Measurements from ENCODE around the gene ARHGEF28.

ARHGEF28 gene

GRCh38 chr5:73777192-73777591, 151.2 kb downstream of the ARHGEF28 start:
- 100% methylated on average over 1 of the region's 2 CpGs for WGBS
- no peaks in the 10 kb centered on the region for H3K4me1 ChIP-seq (ENCODE audit: control insufficient read depth, insufficient read depth, low read depth, low read length)
- no peak overlapping the region for H4K91ac ChIP-seq (ENCODE audit: low read length)
- no peak overlapping the region for H3K14ac ChIP-seq (ENCODE audit: low read length in 2 of 2)
- no peak overlapping the region for H3K4me2 ChIP-seq (ENCODE audit: low read length, poor library complexity, severe bottlenecking)
- peaks cover 27% of the 10 kb centered on the region for H3K79me1 ChIP-seq (replicated peaks; ENCODE audit: low read length, poor library complexity, severe bottlenecking)
- H3K9me3 ChIP-seq (ENCODE audit: control insufficient read depth, low read length) = no peaks in the 10 kb centered on the region
- no peak overlapping the region for H3K4me3 ChIP-seq (ENCODE audit: insufficient read depth in 1 of 2, low read depth in 1 of 2, low read length in 2 of 2)
- no peak overlapping the region for H2BK15ac ChIP-seq (ENCODE audit: low read depth, poor library complexity, severe bottlenecking)
- no peak overlapping the region for H2BK12ac ChIP-seq (ENCODE audit: low read length in 2 of 2)
- no peak overlapping the region for H3K27ac ChIP-seq (ENCODE audit: low read length, poor library complexity, severe bottlenecking)
- peaks cover 0 to 29% of the 10 kb centered on the region in 2 experiments for H3K36me3 ChIP-seq (ENCODE audit: control insufficient read depth in 1 of 2, insufficient read depth in 2 of 2, low read depth in 1 of 2, low read length in 2 of 2)
- no peak overlapping the region for H3K4ac ChIP-seq (ENCODE audit: low read depth in 1 of 2, low read length in 2 of 2)
- no peak for DNase-seq
- H2AK5ac ChIP-seq (ENCODE audit: low read length, severe bottlenecking) = no peak overlapping the region
- no peaks in the 10 kb centered on the region for H3K27me3 ChIP-seq (ENCODE audit: control insufficient read depth in 1 of 2, insufficient read depth in 1 of 2, low read length in 2 of 2)
- no peak overlapping the region for H2AFZ ChIP-seq (ENCODE audit: low read depth, low read length)
- H3K23ac ChIP-seq (ENCODE audit: low read length in 2 of 2) = no peak overlapping the region
- H2BK120ac ChIP-seq (ENCODE audit: low read depth, low read length) = no peak overlapping the region
- H2BK5ac ChIP-seq (ENCODE audit: low read depth, low read length, poor library complexity, severe bottlenecking) = no peak overlapping the region
- H3K18ac ChIP-seq (ENCODE audit: low read depth in 1 of 2, low read length in 2 of 2) = no peak overlapping the region
- H3K9ac ChIP-seq (ENCODE audit: low read length) = no peak overlapping the region
- H4K8ac ChIP-seq (ENCODE audit: low read length) = no peak overlapping the region

GRCh38 chr5:73780302-73781080, 154.5 kb downstream of the ARHGEF28 start:
- no peak overlapping the region for H2AK5ac ChIP-seq (ENCODE audit: low read length, severe bottlenecking)
- no peaks in the 10 kb centered on the region for H3K27me3 ChIP-seq (ENCODE audit: control insufficient read depth in 1 of 2, insufficient read depth in 1 of 2, low read length in 2 of 2)
- no peak overlapping the region for H3K23ac ChIP-seq (ENCODE audit: low read length in 2 of 2)
- no peak overlapping the region for H3K9ac ChIP-seq (ENCODE audit: low read length)
- DNase-seq = no peak
- no peak overlapping the region for H2BK12ac ChIP-seq (ENCODE audit: low read length in 2 of 2)
- H3K4me1 ChIP-seq (ENCODE audit: control insufficient read depth, insufficient read depth, low read depth, low read length) = peaks cover 1% of the 10 kb centered on the region
- no peak overlapping the region for H3K18ac ChIP-seq (ENCODE audit: low read depth in 1 of 2, low read length in 2 of 2)
- H3K4ac ChIP-seq (ENCODE audit: low read depth in 1 of 2, low read length in 2 of 2) = no peak overlapping the region
- H2BK120ac ChIP-seq (ENCODE audit: low read depth, low read length) = no peak overlapping the region
- H3K14ac ChIP-seq (ENCODE audit: low read length in 2 of 2) = no peak overlapping the region
- peaks cover 0 to 35% of the 10 kb centered on the region in 2 experiments for H3K36me3 ChIP-seq (ENCODE audit: control insufficient read depth in 1 of 2, insufficient read depth in 2 of 2, low read depth in 1 of 2, low read length in 2 of 2)
- H3K9me3 ChIP-seq (ENCODE audit: control insufficient read depth, low read length) = no peaks in the 10 kb centered on the region
- no peak overlapping the region for H4K8ac ChIP-seq (ENCODE audit: low read length)
- peaks cover 29% of the 10 kb centered on the region for H3K79me1 ChIP-seq (replicated peaks; ENCODE audit: low read length, poor library complexity, severe bottlenecking)
- H2AFZ ChIP-seq (ENCODE audit: low read depth, low read length) = no peak overlapping the region
- H3K4me3 ChIP-seq (ENCODE audit: insufficient read depth in 1 of 2, low read depth in 1 of 2, low read length in 2 of 2) = no peak overlapping the region
- no peak overlapping the region for H2BK5ac ChIP-seq (ENCODE audit: low read depth, low read length, poor library complexity, severe bottlenecking)
- H2BK15ac ChIP-seq (ENCODE audit: low read depth, poor library complexity, severe bottlenecking) = no peak overlapping the region
- H4K91ac ChIP-seq (ENCODE audit: low read length) = no peak overlapping the region
- no peak overlapping the region for H3K4me2 ChIP-seq (ENCODE audit: low read length, poor library complexity, severe bottlenecking)
- 99% methylated on average over 10 of the region's 11 CpGs for WGBS
- no peak overlapping the region for H3K27ac ChIP-seq (ENCODE audit: low read length, poor library complexity, severe bottlenecking)

DNA sequence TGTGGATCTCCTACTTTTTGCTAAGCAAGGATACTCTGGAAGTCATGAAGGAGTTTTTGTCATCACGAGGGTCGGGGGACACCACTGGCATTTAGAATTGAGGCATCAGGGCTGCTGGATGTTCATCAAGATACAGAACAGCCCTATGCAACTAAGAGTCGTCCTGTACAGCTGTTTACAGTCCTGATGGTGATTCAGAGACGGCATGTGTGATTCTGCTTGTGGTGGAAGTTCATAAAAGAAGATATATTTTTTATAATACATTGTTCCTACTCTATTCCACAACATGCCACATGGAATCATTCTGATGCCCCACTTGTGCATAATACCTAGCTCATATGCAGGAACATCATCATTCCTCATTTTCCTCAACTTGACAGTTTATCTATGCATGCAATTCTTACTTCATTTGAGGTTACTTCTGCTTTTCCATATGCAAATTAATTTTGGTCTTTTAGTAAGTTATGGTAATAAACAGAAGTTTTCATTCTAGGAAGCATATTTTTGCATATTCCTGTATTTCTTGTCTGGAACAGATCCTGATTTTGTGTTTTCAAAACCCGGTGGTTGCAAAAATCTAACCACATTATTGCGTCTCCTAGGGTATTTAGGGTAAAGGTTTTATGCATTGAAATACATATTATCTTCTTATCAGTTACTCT, 155.2 kb downstream of the ARHGEF28 start:
- WGBS = 91% methylated on average over 2 of the region's 6 CpGs
- no peak overlapping the region for H3K14ac ChIP-seq (ENCODE audit: low read length in 2 of 2)
- no peak overlapping the region for H3K9ac ChIP-seq (ENCODE audit: low read length)
- H2BK120ac ChIP-seq (ENCODE audit: low read depth, low read length) = no peak overlapping the region
- H2BK15ac ChIP-seq (ENCODE audit: low read depth, poor library complexity, severe bottlenecking) = no peak overlapping the region
- no peak overlapping the region for H3K18ac ChIP-seq (ENCODE audit: low read depth in 1 of 2, low read length in 2 of 2)
- no peak overlapping the region for H2AK5ac ChIP-seq (ENCODE audit: low read length, severe bottlenecking)
- no peak overlapping the region for H4K91ac ChIP-seq (ENCODE audit: low read length)
- no peak overlapping the region for H3K27ac ChIP-seq (ENCODE audit: low read length, poor library complexity, severe bottlenecking)
- no peak overlapping the region for H2BK5ac ChIP-seq (ENCODE audit: low read depth, low read length, poor library complexity, severe bottlenecking)
- peaks cover 1% of the 10 kb centered on the region for H3K4me1 ChIP-seq (ENCODE audit: control insufficient read depth, insufficient read depth, low read depth, low read length)
- H4K8ac ChIP-seq (ENCODE audit: low read length) = no peak overlapping the region
- no peak overlapping the region for H2BK12ac ChIP-seq (ENCODE audit: low read length in 2 of 2)
- H3K27me3 ChIP-seq (ENCODE audit: control insufficient read depth in 1 of 2, insufficient read depth in 1 of 2, low read length in 2 of 2) = no peaks in the 10 kb centered on the region
- H3K4me3 ChIP-seq (ENCODE audit: insufficient read depth in 1 of 2, low read depth in 1 of 2, low read length in 2 of 2) = no peak overlapping the region
- H3K36me3 ChIP-seq (ENCODE audit: control insufficient read depth in 1 of 2, insufficient read depth in 2 of 2, low read depth in 1 of 2, low read length in 2 of 2) = peaks cover 0 to 38% of the 10 kb centered on the region in 2 experiments
- DNase-seq = no peak
- H3K79me1 ChIP-seq (replicated peaks; ENCODE audit: low read length, poor library complexity, severe bottlenecking) = peaks cover 34% of the 10 kb centered on the region
- no peak overlapping the region for H3K23ac ChIP-seq (ENCODE audit: low read length in 2 of 2)
- H3K4me2 ChIP-seq (ENCODE audit: low read length, poor library complexity, severe bottlenecking) = no peak overlapping the region
- H3K9me3 ChIP-seq (ENCODE audit: control insufficient read depth, low read length) = no peaks in the 10 kb centered on the region
- H2AFZ ChIP-seq (ENCODE audit: low read depth, low read length) = no peak overlapping the region
- no peak overlapping the region for H3K4ac ChIP-seq (ENCODE audit: low read depth in 1 of 2, low read length in 2 of 2)

- Histone ChIP-seq H3K14ac (ENCODE audit: low read length in 2 of 2) (no peak overlapping the region), H2AFZ (ENCODE audit: low read depth, low read length) (no peak overlapping the region), H2BK12ac (ENCODE audit: low read length in 2 of 2) (no peak overlapping the region), H3K4me3 (ENCODE audit: insufficient read depth in 1 of 2, low read depth in 1 of 2, low read length in 2 of 2) (no peak overlapping the region), H3K4me1 (ENCODE audit: control insufficient read depth, insufficient read depth, low read depth, low read length) (peaks cover 1% of the 10 kb centered on the region), H2AK5ac (ENCODE audit: low read length, severe bottlenecking) (no peak overlapping the region), H3K4ac (ENCODE audit: low read depth in 1 of 2, low read length in 2 of 2) (no peak overlapping the region), H4K91ac (ENCODE audit: low read length) (no peak overlapping the region), H3K27ac (ENCODE audit: low read length, poor library complexity, severe bottlenecking) (no peak overlapping the region), H3K9ac (ENCODE audit: low read length) (no peak overlapping the region), H2BK15ac (ENCODE audit: low read depth, poor library complexity, severe bottlenecking) (no peak overlapping the region), H4K8ac (ENCODE audit: low read length) (no peak overlapping the region), H3K18ac (ENCODE audit: low read depth in 1 of 2, low read length in 2 of 2) (no peak overlapping the region), H2BK5ac (ENCODE audit: low read depth, low read length, poor library complexity, severe bottlenecking) (no peak overlapping the region), H3K4me2 (ENCODE audit: low read length, poor library complexity, severe bottlenecking) (no peak overlapping the region), H2BK120ac (ENCODE audit: low read depth, low read length) (no peak overlapping the region), H3K23ac (ENCODE audit: low read length in 2 of 2) (no peak overlapping the region), H3K9me3 (ENCODE audit: control insufficient read depth, low read length) (no peaks in the 10 kb centered on the region), H3K36me3 (ENCODE audit: control insufficient read depth in 1 of 2, insufficient read depth in 2 of 2, low read depth in 1 of 2, low read length in 2 of 2) (peaks cover 0 to 32% of the 10 kb centered on the region in 2 experiments), H3K79me1 (replicated peaks; ENCODE audit: low read length, poor library complexity, severe bottlenecking) (peaks cover 36% of the 10 kb centered on the region), H3K27me3 (ENCODE audit: control insufficient read depth in 1 of 2, insufficient read depth in 1 of 2, low read length in 2 of 2) (no peaks in the 10 kb centered on the region)
- peak; percentile 36 for DNase-seq
- no CpG with 5 or more reads among the region's 1 CpG for WGBS
Measured at GRCh38 chr5:73783828-73784227, 157.8 kb downstream of the ARHGEF28 start.

All from mesenchymal stem cell (in vitro differentiated cells and primary cell).